Osteocyte (in vitro differentiated cells): Measurements from ENCODE around the gene JPT1. TPM values are rescaled to one million over a fixed set of nuclear protein-coding genes. Genes with fewer than 3 reads are reported as not detected.

Source experiments
- DNase-seq: peaks from one replicate; pipeline ENCODE4 v3.0.0; 2021; ENCODE audit warnings: mixed read lengths; ENCODE audit not compliant: unreplicated experiment; ENCODE audit errors: extremely low spot score
- H3K27ac Mint-ChIP-seq: one replicate; pipeline ENCODE4 v1.8.0; 2021; ENCODE audit warnings: mild to moderate bottlenecking, mixed read lengths; ENCODE audit not compliant: unreplicated experiment
- H3K27me3 Mint-ChIP-seq: one replicate; pipeline ENCODE4 v1.8.0; 2021; ENCODE audit warnings: mixed read lengths; ENCODE audit not compliant: unreplicated experiment
- H3K36me3 Mint-ChIP-seq: one replicate; pipeline ENCODE4 v1.8.0; 2021; ENCODE audit warnings: mixed read lengths; ENCODE audit not compliant: unreplicated experiment
- H3K4me1 Mint-ChIP-seq: one replicate; pipeline ENCODE4 v1.8.0; 2021; ENCODE audit warnings: mixed read lengths; ENCODE audit not compliant: unreplicated experiment
- H3K4me3 Mint-ChIP-seq: one replicate; pipeline ENCODE4 v1.8.0; 2021; ENCODE audit warnings: mild to moderate bottlenecking, moderate library complexity, mixed read lengths; ENCODE audit not compliant: unreplicated experiment
- H3K9me3 Mint-ChIP-seq: one replicate; pipeline ENCODE4 v1.8.0; 2021; ENCODE audit warnings: mixed read lengths; ENCODE audit not compliant: unreplicated experiment
- CTCF ChIP-seq: fragments of 200-600 bp; sonication (generic); IDR thresholded peaks from 2 replicates; pipeline ENCODE4 v1.5.0; 2021; ENCODE audit warnings: antibody characterized with exemption, mild to moderate bottlenecking, moderate library complexity
- total RNA-seq: library from RNA; stranded (reverse); gene quantifications from 2 replicates; pipeline ENCODE4 v1.2.1, GENCODE V29; 2021

The JPT1 gene
- total RNA-seq, 1 donor from 2014 or later, result 95.9 TPM

GRCh38 chr17:75109046-75109406 lies 45.3 kb downstream of the JPT1 start:
- H3K36me3 Mint-ChIP-seq, result peaks cover 2% of the 10 kb centered on the region
- H3K4me1 Mint-ChIP-seq, result peaks cover 34% of the 10 kb centered on the region
- no peak overlapping the region for H3K27ac Mint-ChIP-seq
- TF ChIP-seq CTCF, result no peak
- no peaks in the 10 kb centered on the region for H3K27me3 Mint-ChIP-seq
- DNase-seq, result no peak
- H3K4me3 Mint-ChIP-seq, result peak overlapping the region; percentile 83
- no peaks in the 10 kb centered on the region for H3K9me3 Mint-ChIP-seq

GRCh38 chr17:75108193-75108592 lies 46.1 kb downstream of the JPT1 start:
- H3K4me3 Mint-ChIP-seq, result peak overlapping the region; percentile 83

GRCh38 chr17:75105126-75106080 lies 48.9 kb downstream of the JPT1 start:
- TF ChIP-seq CTCF, result peak; percentile 68
- Mint-ChIP-seq H3K36me3 (peaks cover 2% of the 10 kb centered on the region), H3K4me3 (no peak overlapping the region), H3K9me3 (no peaks in the 10 kb centered on the region), H3K27ac (peak overlapping the region; percentile 18), H3K27me3 (no peaks in the 10 kb centered on the region), H3K4me1 (peaks cover 11% of the 10 kb centered on the region)
- DNase-seq, result no peak

More at GRCh38 chr17:75108193-75108592, 46.1 kb downstream of the JPT1 start:
- no peak for DNase-seq
- H3K27me3 Mint-ChIP-seq, result no peaks in the 10 kb centered on the region
- H3K36me3 Mint-ChIP-seq, result peaks cover 2% of the 10 kb centered on the region
- peaks cover 28% of the 10 kb centered on the region for H3K4me1 Mint-ChIP-seq
- TF ChIP-seq CTCF, result no peak
- H3K9me3 Mint-ChIP-seq, result no peaks in the 10 kb centered on the region
- H3K27ac Mint-ChIP-seq, result no peak overlapping the region

GRCh38 chr17:75103601-75104554 lies 50.4 kb downstream of the JPT1 start:
- Mint-ChIP-seq H3K9me3 (no peaks in the 10 kb centered on the region), H3K4me1 (peaks cover 8% of the 10 kb centered on the region), H3K27me3 (no peaks in the 10 kb centered on the region), H3K27ac (no peak overlapping the region), H3K4me3 (no peak overlapping the region), H3K36me3 (peaks cover 2% of the 10 kb centered on the region)
- no peak for TF ChIP-seq CTCF
- DNase-seq, result no peak
